ENCODE results near the gene ST6GAL1. TPM values are rescaled to one million over a fixed set of nuclear protein-coding genes. Genes with fewer than 3 reads are reported as not detected.
A peak's percentile ranks its signal among the peaks of the same experiment; 100 is the strongest.
"Not testable (repeated sequence)": the region's sequence is repeated elsewhere in the genome, so short reads cannot be mapped to it uniquely, and the experiment has no call there.

Gene ST6GAL1
- total RNA-seq, 1 donor, result 46.3 TPM

- no peak for DNase-seq (ENCODE audit: low read depth in 2 of 3, low spot score in 2 of 3)
Measured at GRCh38 chr3:186966406-186966805, 36.1 kb downstream of the ST6GAL1 start.

GRCh38 chr3:186967236-186967635 is 36.9 kb downstream of the ST6GAL1 start:
- DNase-seq (ENCODE audit: low read depth in 2 of 3, low spot score in 2 of 3), result not testable (repeated sequence)

DNA sequence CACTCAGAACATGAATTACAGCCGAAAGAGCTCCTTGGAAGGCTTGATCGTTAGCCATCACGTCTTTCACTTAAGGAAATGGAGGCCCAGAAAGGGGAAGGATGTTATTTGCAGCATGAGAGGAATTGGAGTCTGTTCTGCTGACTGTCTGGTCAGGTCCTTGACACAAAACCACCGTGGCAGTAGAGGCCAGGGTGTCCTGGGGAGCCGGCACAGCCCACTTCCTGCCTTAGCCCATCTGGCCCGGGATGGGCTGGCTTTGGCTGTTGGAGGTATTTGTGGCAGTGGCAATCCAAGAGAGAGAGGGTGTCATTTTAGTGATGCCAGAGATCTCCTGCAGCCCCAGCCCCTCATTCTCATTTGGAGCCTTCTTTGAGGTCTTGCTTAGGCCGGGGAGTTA is 37.4 kb downstream of the ST6GAL1 start:
- peak in 1 of 3 donors; percentile 77 for DNase-seq (ENCODE audit: low read depth in 2 of 3, low spot score in 2 of 3)

DNA sequence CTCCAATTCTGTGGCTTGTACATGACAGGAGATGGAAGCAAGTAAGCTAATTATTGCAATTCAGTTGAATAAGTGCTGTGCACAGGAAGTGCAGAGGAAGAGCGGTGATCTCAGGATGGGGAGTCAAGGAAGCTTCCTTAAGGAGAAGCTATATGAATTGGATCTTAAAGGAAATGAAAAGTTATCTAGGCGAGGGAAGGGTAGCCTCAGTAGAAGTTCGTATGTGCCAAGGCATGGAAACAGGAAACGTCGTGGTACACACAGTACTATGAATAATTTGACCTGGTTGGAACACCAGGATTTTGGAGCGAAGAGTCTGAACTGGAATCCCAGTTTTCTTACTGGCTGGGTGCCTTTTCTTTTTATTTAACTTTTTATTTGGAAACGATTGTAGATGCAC is 39.3 kb downstream of the ST6GAL1 start:
- DNase-seq (ENCODE audit: low read depth in 2 of 3, low spot score in 2 of 3), result no peak

GRCh38 chr3:186971106-186971505 is 40.8 kb downstream of the ST6GAL1 start:
- not testable (repeated sequence) for DNase-seq (ENCODE audit: low read depth in 2 of 3, low spot score in 2 of 3)

GRCh38 chr3:186971578-186971977 is 41.3 kb downstream of the ST6GAL1 start:
- DNase-seq (ENCODE audit: low read depth in 2 of 3, low spot score in 2 of 3), result no peak

DNA sequence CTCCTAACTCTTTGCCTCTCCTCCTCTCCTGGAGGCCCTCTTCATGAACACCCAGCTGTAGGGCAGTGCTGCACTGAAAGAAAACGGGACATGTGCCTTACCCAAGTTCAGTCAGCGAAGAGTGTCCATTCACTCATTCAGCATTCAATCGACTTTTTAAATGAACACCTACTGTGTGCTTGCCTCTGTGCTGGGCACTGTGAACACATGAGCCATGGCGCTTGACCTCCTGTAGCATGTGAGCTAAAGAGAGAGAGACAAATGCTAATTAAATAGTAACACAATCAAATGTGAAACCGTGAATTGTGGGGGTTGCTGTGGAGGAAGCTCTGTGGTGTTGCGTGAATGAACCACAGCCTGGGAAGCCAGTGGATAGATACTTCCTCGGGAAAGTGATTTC is 43.4 kb downstream of the ST6GAL1 start:
- no peak for DNase-seq (ENCODE audit: low read depth in 2 of 3, low spot score in 2 of 3)

DNA sequence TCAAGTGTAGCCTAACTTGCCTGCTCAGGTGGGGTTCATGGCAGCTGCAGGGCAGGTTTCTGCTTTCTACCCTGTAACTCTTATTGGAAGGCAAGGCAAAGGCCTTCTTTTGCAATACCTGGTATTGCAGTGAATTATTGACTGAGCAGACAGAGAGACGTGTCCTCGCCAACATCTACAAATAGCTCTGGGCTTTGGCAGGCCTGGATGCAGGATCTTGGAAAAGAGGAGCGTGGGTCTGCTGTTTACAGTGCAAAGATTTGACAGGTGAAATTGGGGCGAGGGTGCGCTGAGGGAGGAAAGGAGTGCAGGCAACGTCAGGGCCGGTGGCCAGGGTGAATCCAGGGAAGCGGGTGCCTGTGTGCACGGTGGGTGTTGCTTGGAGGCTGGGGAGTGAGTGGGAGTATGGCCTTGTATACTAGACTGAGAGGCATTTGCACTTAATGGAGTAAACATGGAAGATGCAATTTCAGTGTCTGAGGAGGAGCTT is 44.5 kb downstream of the ST6GAL1 start:
- no peak for DNase-seq (ENCODE audit: low read depth in 2 of 3, low spot score in 2 of 3)

GRCh38 chr3:186975726-186976125 is 45.4 kb downstream of the ST6GAL1 start:
- no peak for DNase-seq (ENCODE audit: low read depth in 2 of 3, low spot score in 2 of 3)

GRCh38 chr3:186976837-186977750 is 46.8 kb downstream of the ST6GAL1 start:
- DNase-seq (ENCODE audit: low read depth in 2 of 3, low spot score in 2 of 3), result peak in 1 of 3 donors; percentile 46

GRCh38 chr3:186978712-186979111 is 48.4 kb downstream of the ST6GAL1 start:
- no peak for DNase-seq (ENCODE audit: low read depth in 2 of 3, low spot score in 2 of 3)

DNA sequence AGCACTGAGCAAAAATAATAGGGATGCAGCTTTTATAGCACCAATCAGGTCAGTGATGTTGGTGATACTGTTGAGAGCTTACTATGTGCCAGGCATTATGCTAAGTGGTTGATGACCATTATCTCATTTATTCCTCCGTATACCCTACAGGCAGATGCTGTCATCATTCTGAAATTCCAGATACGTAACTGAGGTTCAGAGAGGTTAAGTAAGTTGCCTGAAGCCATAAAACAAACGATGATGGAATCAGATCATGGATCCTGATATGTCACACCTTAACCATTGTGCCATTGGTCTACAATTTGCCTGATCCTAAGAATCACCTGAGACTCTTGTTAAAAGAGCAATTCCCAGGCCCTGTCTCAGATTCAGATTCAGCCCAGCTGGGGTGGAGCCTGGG is 49.5 kb downstream of the ST6GAL1 start:
- no peak for DNase-seq (ENCODE audit: low read depth in 2 of 3, low spot score in 2 of 3)

GRCh38 chr3:186980989-186981388 is 50.7 kb downstream of the ST6GAL1 start:
- DNase-seq (ENCODE audit: low read depth in 2 of 3, low spot score in 2 of 3), result no peak

DNA sequence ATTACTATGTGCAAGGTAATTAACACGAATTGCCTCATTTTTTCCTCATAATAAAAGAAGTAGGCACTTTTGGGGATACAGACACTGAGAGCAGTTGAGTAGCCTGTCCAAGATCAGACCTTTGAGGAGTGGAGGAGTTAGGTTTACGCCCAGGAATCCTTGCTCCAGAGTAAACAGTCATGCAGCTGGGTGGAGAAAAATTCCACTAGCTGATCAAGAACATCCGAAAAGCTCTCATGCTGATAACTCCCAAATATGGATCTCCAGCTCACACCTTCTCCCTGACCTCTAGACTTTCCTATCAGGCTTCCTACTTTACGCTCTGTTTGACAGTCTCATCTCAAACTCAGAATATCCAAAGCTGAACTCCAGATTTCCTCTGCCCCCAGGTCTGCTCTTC is 53.3 kb downstream of the ST6GAL1 start:
- no peak for DNase-seq (ENCODE audit: low read depth in 2 of 3, low spot score in 2 of 3)

GRCh38 chr3:186984064-186984463 is 53.7 kb downstream of the ST6GAL1 start:
- no peak for DNase-seq (ENCODE audit: low read depth in 2 of 3, low spot score in 2 of 3)

- peak in 2 of 3 donors; percentile 71 to 92 for DNase-seq (ENCODE audit: low read depth in 2 of 3, low spot score in 2 of 3)
Measured at GRCh38 chr3:186985661-186986364, 55.5 kb downstream of the ST6GAL1 start.

DNA sequence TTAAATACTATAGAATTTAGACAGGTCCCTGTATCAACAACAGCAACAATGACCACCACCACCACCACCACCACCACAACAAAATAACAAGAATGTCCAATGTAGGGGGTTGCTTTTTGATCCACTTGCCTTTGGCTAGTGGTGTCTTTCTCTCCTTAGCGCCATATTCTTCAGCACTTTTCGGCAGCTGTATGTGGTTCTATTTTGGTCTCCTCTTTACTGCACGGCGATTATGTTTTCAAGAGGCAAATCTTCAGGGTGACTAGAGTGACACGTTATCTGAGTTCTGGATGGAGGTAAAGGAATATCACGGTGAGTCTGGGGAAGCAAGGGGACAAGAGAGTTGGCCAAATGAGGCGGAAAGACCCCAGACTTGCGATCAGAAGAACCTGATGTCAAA is 56.1 kb downstream of the ST6GAL1 start:
- no peak for DNase-seq (ENCODE audit: low read depth in 2 of 3, low spot score in 2 of 3)

- DNase-seq (ENCODE audit: low read depth in 2 of 3, low spot score in 2 of 3), result peak in 1 of 3 donors; percentile 13
Measured at GRCh38 chr3:186986816-186987215, 56.5 kb downstream of the ST6GAL1 start.

GRCh38 chr3:186988806-186989205 is 58.5 kb downstream of the ST6GAL1 start:
- no peak for DNase-seq (ENCODE audit: low read depth in 2 of 3, low spot score in 2 of 3)

DNA sequence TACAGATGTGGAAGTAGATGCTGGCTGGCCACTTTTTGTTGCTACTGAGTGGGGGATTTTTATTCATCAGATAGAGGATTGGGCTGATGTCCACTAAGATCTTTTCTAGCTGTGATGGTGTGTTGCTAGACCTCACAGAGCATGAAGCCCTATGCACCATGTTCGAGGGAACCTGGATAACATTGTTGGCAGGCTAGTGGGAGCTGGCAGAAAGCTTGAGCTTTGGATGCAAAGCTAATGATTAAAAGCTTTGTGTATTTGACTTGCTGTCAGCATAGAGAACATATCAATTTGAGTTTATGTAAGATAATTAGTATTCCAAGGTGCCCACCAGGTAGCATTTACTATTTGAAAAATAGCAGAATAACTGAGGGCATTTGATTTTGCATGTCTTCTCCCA is 59.1 kb downstream of the ST6GAL1 start:
- no peak for DNase-seq (ENCODE audit: low read depth in 2 of 3, low spot score in 2 of 3)

- DNase-seq (ENCODE audit: low read depth in 2 of 3, low spot score in 2 of 3), result no peak
Measured at GRCh38 chr3:186990277-186990676, 60.0 kb downstream of the ST6GAL1 start.

DNA sequence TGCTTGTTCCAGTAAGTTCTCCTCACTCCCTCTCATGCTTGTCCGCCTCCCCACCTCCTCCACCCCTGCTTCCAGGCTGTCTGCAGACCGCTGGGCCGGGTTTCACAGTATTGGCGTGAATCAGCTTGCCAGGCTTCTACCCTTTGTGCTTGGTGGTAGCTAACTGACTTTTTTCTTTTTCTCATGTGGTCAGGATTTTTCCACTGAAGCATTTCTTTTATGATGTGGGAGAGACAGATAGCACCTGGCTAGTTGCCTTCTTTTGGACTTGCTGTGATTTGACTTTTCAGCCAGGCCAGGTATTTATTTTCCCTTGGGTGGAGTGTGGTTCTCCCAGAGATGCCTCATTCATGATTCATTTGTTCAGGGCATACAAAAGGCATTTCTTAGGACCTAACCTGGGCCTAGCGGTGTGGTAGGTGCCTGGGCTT is 60.6 kb downstream of the ST6GAL1 start:
- DNase-seq (ENCODE audit: low read depth in 2 of 3, low spot score in 2 of 3), result no peak
